HCT116 (cell line): ENCODE results near the gene CTNNA2.

Source experiments
- CTCF ChIP-seq, 3 experiments: fragments of 200-600 bp in 1 of 3; sonication (generic) in 1 of 3; IDR thresholded peaks in 2 of 3; conservative IDR thresholded peaks in 1 of 3; 2 replicates each; pipeline ENCODE4 v1.5.1; 2012 to 2017; ENCODE audit warnings: low read depth in 2 of 3, low read length in 2 of 3, antibody characterized with exemption in 1 of 3, borderline replicate concordance in 1 of 3, control low read depth in 1 of 3, mild to moderate bottlenecking in 1 of 3, mixed read lengths in 1 of 3, mixed run types in 1 of 3, moderate library complexity in 1 of 3; ENCODE audit not compliant: insufficient read depth in 1 of 3
- JUND ChIP-seq: IDR thresholded peaks from 2 replicates; pipeline ENCODE4 v1.6.1; 2012
- POLR2A ChIP-seq: IDR thresholded peaks from 2 replicates; pipeline ENCODE4 v1.7.0; 2011; ENCODE audit warnings: borderline replicate concordance; ENCODE audit not compliant: insufficient read depth, insufficient read length; ENCODE audit errors: extremely low read depth
- TF ChIP-seq, protein P1 (sequence below): IDR thresholded peaks from 2 replicates; pipeline ENCODE4 v1.6.1; 2011; ENCODE audit warnings: mild to moderate bottlenecking, low read length, moderate library complexity; ENCODE audit not compliant: insufficient replicate concordance; ENCODE audit errors: extremely low read depth

GRCh38 chr2:80330527-80331450, 817.9 kb downstream of the CTNNA2 start:
- TF ChIP-seq, protein P1, sequence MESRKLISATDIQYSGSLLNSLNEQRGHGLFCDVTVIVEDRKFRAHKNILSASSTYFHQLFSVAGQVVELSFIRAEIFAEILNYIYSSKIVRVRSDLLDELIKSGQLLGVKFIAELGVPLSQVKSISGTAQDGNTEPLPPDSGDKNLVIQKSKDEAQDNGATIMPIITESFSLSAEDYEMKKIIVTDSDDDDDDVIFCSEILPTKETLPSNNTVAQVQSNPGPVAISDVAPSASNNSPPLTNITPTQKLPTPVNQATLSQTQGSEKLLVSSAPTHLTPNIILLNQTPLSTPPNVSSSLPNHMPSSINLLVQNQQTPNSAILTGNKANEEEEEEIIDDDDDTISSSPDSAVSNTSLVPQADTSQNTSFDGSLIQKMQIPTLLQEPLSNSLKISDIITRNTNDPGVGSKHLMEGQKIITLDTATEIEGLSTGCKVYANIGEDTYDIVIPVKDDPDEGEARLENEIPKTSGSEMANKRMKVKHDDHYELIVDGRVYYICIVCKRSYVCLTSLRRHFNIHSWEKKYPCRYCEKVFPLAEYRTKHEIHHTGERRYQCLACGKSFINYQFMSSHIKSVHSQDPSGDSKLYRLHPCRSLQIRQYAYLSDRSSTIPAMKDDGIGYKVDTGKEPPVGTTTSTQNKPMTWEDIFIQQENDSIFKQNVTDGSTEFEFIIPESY, result no peak
- TF ChIP-seq CTCF (IDR thresholded peaks at IDR 0.05 in 2 of 3, conservative IDR thresholded peaks at IDR 0.05 in 1 of 3; ENCODE audit: borderline replicate concordance in 1 of 3, insufficient read depth in 1 of 3, low read depth in 2 of 3, low read length in 2 of 3), result no peak
- no peak for TF ChIP-seq JUND
- TF ChIP-seq POLR2A, result no peak
